IPS-18a (cell line): ENCODE measurements around the gene IFI35.

Experiments used
- H3K27ac ChIP-seq: one replicate; pipeline ENCODE4 v1.5.1; 2013; ENCODE audit warnings: low read length
- H3K27me3 ChIP-seq: one replicate; pipeline ENCODE4 v1.6.1; 2013; ENCODE audit warnings: mild to moderate bottlenecking, low read length; ENCODE audit not compliant: control insufficient read depth, insufficient read depth
- H3K36me3 ChIP-seq: one replicate; pipeline ENCODE4 v1.6.1; 2013; ENCODE audit warnings: low read depth, low read length; ENCODE audit not compliant: control insufficient read depth
- H3K4me1 ChIP-seq: one replicate; pipeline ENCODE4 v1.6.1; 2013; ENCODE audit warnings: low read depth, low read length; ENCODE audit not compliant: control insufficient read depth
- H3K4me3 ChIP-seq: one replicate; pipeline ENCODE4 v1.5.1; 2013; ENCODE audit warnings: low read length
- H3K9ac ChIP-seq: one replicate; pipeline ENCODE4 v1.6.1; 2013; ENCODE audit warnings: mild to moderate bottlenecking, low read length, moderate library complexity
- H3K9me3 ChIP-seq: one replicate; pipeline ENCODE4 v1.6.1; 2013; ENCODE audit warnings: low read depth, low read length; ENCODE audit not compliant: control insufficient read depth

Gene IFI35

DNA sequence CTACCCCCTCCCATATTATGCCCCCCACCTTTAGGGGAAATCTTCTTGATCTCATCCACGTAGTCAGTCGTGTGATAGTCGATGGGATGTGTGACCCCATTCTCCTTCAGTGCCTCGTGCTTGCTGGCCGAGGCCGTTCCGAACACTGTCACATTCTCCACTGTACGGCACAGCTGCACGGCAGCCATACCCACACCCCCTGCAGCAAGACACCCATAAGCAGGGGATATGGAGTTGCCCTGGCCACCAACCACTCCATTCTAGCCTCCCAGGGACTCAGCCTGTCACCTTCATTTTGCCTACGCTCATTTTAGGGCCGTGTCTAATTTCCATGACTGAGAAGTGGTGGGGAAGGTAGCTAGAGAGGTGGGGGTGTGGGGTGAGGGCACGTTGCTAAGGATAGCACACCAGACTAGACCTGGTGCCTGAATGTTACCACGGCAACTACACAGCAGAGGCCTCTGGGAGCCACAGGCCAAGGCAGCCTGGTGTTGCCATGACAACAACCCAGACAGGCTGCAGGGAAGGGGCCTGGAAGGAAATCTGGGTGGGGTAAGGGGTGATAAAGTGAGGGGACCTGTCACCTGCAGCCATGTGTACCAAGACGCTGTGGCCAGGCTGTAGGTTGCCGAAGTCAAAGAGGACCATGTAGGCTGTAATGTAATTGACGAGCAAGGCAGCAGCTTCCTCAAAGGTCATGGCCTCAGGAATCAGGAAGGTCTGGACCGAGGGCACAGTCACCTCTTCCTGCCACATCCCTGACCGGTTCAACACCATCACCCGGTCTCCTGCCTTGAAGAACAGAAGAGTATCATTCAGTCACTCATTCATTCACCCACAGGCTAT is 11.6 kb downstream of the IFI35 start:
- Histone ChIP-seq H3K9me3 (no peaks in the 10 kb centered on the region), H3K27me3 (no peaks in the 10 kb centered on the region), H3K27ac (no peak overlapping the region), H3K4me3 (no peak overlapping the region), H3K9ac (no peak overlapping the region), H3K4me1 (peaks cover 18% of the 10 kb centered on the region), H3K36me3 (peaks cover 28% of the 10 kb centered on the region)

DNA sequence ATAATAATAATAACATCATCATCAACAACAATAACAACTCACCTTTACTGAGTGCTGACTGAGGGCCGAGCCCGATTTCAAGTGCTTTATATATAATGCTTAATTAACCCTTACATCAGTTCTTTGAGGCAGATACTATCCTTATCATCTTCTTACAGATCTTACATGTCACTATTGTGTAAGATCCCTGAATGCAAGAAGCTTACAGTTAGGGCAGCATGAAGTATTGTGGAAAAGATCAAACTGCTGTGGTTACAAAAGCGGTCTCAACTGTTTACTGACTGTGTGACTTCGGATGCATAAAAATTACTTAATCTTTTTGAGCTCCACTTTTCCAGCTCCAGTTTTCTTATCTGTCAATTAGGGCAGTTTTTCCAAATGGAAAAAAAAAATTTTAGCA is 12.3 kb downstream of the IFI35 start:
- H3K9me3 ChIP-seq = no peaks in the 10 kb centered on the region
- no peak overlapping the region for H3K4me3 ChIP-seq
- H3K4me1 ChIP-seq = peaks cover 18% of the 10 kb centered on the region
- no peak overlapping the region for H3K27ac ChIP-seq
- H3K9ac ChIP-seq = no peak overlapping the region
- no peaks in the 10 kb centered on the region for H3K27me3 ChIP-seq
- H3K36me3 ChIP-seq = peaks cover 28% of the 10 kb centered on the region

DNA sequence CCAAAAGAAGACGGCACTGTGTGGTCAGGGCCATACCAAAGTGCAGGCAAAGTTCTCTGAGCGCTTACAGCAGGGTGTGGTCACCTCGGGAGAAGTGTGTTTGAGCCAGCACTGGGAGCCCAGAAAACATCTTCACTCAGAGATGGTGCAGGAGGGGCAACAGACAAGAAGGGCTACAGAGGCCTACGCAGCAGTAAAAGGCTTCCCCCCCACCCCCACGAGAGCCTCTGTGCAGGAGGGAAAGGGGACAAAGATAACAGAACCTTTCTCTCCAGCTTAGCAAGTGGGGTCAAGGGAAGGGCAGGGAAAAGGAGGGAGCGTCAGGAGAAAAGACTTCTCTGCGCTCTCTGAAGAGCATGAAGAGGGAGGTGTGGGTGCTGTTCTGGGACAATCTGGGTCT is 12.8 kb downstream of the IFI35 start:
- H3K4me1 ChIP-seq = peaks cover 18% of the 10 kb centered on the region
- H3K27me3 ChIP-seq = no peaks in the 10 kb centered on the region
- no peaks in the 10 kb centered on the region for H3K9me3 ChIP-seq
- H3K4me3 ChIP-seq = no peak overlapping the region
- H3K36me3 ChIP-seq = peaks cover 28% of the 10 kb centered on the region
- no peak overlapping the region for H3K9ac ChIP-seq
- no peak overlapping the region for H3K27ac ChIP-seq

DNA sequence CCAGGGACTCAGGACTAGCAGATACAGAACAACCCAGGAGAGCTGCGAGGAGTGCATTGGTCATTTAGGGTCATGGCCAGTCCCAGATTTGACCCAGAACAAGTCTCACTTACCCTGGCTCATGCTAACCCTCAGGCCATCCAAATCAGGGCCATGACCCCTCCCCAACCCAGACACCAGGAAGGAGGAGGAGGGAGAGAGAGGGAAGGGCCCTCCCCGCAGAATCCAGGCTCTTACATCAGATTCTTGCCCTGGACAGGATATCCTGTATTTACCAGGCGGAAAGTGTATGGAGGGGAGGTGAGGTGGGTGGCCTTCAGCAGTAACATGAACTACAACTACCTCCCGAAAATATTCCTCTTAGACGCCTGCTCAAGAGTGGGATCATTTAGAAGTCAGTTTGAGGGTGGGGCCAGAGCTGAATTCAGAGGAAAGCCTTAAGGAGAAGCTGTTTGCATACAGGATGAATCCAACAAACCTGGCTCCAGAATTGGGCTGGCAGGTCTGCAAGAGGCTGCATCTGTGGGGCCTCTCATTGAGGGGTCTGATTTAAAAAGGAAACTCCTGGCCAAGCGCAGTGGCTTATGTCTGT is 13.5 kb downstream of the IFI35 start:
- Histone ChIP-seq H3K27me3 (no peaks in the 10 kb centered on the region), H3K4me1 (peaks cover 18% of the 10 kb centered on the region), H3K4me3 (peak overlapping the region; percentile 4), H3K36me3 (peaks cover 22% of the 10 kb centered on the region), H3K9me3 (no peaks in the 10 kb centered on the region), H3K9ac (peak overlapping the region; percentile 85), H3K27ac (no peak overlapping the region)

DNA sequence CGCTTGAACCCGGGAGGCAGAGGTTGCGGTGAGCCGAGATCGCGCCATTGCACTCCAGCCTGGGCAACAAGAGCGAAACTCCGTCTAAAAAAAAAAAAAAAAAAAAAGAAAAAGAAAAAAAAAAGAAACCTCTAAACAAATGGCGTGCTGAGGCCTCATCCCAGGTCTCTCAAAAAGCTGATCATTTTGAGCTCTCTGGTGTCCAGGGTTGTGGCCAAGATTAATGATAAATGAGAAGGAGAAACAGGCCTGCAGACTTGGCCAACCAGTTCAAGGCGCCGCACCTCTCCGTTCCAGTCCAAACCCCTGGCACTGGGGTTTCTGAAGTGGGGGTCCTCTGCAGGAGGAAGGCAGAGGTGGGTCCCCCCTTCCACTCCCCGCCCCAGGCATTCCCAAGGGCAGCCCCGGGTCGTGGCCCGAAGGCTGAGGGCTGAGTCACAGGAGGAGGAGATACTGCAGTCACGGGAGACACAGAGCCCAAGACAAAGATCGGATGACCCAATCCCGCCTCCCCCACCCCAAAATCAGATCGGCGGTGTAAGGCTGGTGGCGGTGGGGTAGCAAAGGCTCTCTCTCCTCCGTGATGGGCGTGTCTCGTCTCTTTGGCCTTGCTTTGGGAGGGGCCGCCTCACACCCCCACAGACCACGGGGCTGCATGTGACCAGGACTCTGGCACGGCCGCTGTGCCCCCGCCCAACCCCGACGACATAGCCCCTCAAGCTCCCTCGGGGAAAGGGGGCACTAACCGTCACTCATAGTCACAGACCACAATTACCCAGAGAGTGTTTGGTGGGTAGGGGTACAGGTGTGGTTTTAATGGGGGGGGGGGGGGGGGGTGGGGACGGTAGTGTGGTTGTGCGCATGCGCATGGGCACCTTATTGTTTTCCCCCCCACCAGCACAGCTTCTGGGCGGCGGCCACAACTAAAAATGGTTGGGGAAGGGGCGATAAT is 14.5 kb downstream of the IFI35 start:
- Histone ChIP-seq H3K4me1 (peaks cover 13% of the 10 kb centered on the region), H3K27me3 (no peaks in the 10 kb centered on the region), H3K36me3 (peaks cover 16% of the 10 kb centered on the region), H3K9me3 (no peaks in the 10 kb centered on the region), H3K4me3 (peak overlapping the region; percentile 77), H3K9ac (peak overlapping the region; percentile 85), H3K27ac (no peak overlapping the region)

DNA sequence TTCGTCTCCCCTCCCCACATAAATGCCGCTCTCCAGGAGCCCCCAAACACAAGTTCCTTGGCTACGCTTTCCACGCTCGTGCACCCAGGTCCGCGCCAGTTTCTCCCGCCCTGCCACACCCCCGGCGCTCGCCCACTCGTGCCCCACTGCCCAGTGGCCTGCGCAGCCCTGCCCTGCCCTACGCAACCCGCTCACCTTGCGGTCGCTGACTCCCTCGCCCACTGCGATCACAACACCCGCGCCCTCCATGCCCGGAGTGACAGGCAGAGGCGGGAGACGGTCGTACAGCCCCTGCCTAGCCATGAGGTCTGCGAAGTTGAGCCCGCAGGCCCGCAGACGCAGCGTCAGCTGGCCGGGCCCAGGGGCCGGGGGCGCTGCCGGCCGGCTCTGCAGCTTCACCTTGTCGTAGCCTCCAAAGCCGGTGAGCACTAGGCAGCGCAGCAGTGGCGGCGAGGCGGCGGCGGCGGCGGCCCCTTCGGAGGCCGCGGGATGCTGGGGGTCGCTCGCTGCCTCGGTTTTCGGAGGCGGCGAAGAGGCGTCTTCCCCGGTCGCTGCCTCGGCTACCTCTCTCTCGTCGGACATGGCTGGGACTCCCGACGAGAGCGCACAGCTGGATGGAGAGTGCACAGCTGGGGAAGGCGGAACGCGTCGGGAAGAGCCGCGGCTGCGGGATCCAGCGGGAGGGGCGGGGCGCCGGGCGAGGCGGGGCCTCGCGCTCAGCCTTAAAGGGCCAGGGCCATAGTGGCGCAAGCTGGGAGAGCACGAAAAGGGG is 15.3 kb downstream of the IFI35 start, which contains the start of gene VAT1:
VAT1 (minus strand) TSS at position 645 of the 772 bp plus-strand sequence; CDS start at position 582, 63 bp downstream.
- Histone ChIP-seq H3K27me3 (no peaks in the 10 kb centered on the region), H3K27ac (no peak within 1 kb of the TSS), H3K4me1 (peaks cover 19% of the 10 kb centered on the region), H3K9me3 (no peaks in the 10 kb centered on the region), H3K9ac (peak within 1 kb of the TSS; percentile 85), H3K4me3 (peak within 1 kb of the TSS; percentile 77), H3K36me3 (peaks cover 10% of the 10 kb centered on the region)

DNA sequence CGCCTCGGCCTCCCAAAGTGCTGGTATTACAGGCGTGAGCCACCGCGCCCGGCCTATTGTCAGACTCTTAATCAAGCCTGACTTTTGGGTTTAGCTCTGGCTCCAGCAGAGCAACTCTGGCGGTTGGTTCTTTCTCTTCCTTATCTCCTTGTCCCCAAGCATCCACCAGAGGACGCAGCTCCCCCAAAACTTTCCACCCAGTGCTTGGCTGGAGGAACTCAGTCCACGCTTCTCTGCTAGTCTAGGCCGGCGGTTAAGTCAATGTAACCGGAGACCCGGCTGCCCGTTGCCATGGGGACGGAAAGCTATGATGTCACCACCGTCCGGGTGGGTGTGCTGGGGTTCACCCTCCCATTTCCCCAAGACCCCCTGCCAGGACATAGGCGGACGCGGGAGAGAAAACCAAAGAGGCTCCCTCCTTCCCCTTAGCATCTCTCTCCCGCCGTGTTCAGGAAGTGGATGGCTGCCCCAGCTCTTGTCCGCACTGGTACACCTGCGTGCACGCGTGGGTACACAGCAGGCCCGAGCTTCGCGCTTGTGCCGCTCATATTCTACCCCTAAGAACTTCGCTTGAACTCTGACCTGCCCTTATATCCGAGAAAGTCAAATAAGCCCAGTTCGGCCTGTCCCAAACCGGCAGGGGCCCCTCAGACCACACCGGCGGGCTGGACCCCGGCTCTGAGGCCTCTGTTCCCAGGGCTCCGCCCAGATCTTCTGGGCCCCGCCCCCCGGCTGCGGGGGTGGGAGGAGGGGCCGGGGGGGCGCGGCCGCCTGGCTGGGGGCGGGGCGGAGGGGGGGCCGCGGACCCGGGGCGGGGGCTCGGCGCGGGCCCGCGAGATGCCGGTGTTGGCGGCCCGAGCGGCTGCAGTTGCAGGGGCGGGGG is 18.1 kb downstream of the IFI35 start, which contains the start of gene RND2:
RND2 (plus strand) TSS at position 825 of the 883 bp plus-strand sequence. CDS start 117 bp downstream, outside the sequence.
- Histone ChIP-seq H3K4me3 (peak within 1 kb of the TSS; percentile 93), H3K27ac (peak within 1 kb of the TSS; percentile 89), H3K27me3 (no peaks in the 10 kb centered on the region), H3K36me3 (no peaks in the 10 kb centered on the region), H3K4me1 (peaks cover 27% of the 10 kb centered on the region), H3K9ac (peak within 1 kb of the TSS; percentile 90), H3K9me3 (no peaks in the 10 kb centered on the region)

DNA sequence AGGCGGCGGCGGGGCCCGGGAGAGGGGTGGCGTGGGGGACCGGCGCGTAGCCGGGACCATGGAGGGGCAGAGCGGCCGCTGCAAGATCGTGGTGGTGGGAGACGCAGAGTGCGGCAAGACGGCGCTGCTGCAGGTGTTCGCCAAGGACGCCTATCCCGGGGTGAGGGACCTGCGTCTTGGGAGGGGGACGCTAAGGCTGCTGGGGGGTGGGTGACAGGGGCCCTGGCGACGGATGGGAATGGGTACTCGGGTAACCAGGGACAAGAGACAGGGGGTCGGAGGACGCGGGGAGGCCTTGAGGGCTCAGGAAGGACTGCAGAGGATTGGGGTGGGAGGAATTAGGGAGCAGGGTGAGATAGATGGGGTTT is 18.7 kb downstream of the IFI35 start:
- Histone ChIP-seq H3K27ac (no peak overlapping the region), H3K9me3 (no peaks in the 10 kb centered on the region), H3K36me3 (no peaks in the 10 kb centered on the region), H3K27me3 (no peaks in the 10 kb centered on the region), H3K9ac (peak overlapping the region; percentile 38), H3K4me3 (peak overlapping the region; percentile 75), H3K4me1 (peaks cover 21% of the 10 kb centered on the region)

DNA sequence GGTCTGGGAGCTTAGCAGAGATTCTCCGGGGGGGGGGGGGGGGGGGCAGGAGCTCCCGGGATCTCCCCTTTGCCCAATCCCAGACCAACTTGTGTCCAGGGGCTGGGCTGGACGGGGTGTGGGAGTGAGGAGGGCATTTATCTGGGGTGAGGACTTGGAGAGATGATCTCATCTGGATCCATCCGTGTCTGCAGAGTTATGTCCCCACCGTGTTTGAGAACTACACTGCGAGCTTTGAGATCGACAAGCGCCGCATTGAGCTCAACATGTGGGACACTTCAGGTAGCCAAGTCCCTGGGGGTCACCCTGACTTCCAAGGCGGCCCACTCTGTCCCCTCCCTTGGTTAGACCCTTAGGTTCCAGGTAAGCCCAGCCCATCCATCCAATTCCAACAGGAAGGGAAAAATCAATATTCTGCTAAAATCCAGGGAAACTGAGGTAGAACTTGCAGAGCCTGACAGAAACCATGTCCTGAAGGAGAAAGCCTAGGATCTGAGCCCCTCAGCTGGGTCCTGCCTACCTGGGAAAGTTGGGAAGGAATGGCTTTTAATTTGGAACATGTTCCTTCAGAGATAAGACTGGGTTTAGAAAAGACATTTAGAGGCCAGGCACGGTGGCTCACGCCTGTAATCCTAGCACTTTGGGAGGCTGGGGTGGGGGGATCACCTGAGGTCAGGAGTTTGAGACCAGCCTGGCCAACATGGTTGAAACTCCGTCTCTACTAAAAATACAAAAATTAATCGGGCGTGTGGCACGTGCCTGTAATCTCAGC is 19.4 kb downstream of the IFI35 start:
- H3K27me3 ChIP-seq = no peaks in the 10 kb centered on the region
- no peaks in the 10 kb centered on the region for H3K36me3 ChIP-seq
- no peak overlapping the region for H3K27ac ChIP-seq
- peaks cover 18% of the 10 kb centered on the region for H3K4me1 ChIP-seq
- H3K9ac ChIP-seq = peak overlapping the region; percentile 38
- peak overlapping the region; percentile 75 for H3K4me3 ChIP-seq
- no peaks in the 10 kb centered on the region for H3K9me3 ChIP-seq
